WERI-Rb-1 (cell line): Measurements from ENCODE around the gene MGLL.

Experiments
- DNase-seq: peaks from one replicate; pipeline ENCODE4 v3.0.0-alpha.2; 2020
- H3K27ac ChIP-seq: fragments of 250-450 bp; sonication (Bioruptor Pico); 2 replicates; pipeline ENCODE4 v1.5.1; 2020; ENCODE audit warnings: mild to moderate bottlenecking, moderate library complexity
- H3K27me3 ChIP-seq: fragments of 250-450 bp; sonication (Bioruptor Pico); 2 replicates; pipeline ENCODE4 v1.5.1; 2021; ENCODE audit warnings: mild to moderate bottlenecking, low read depth, moderate library complexity; ENCODE audit not compliant: insufficient read depth, severe bottlenecking
- H3K36me3 ChIP-seq: fragments of 250-450 bp; sonication (Bioruptor Pico); 2 replicates; pipeline ENCODE4 v1.5.1; 2020; ENCODE audit warnings: mild to moderate bottlenecking, moderate library complexity
- H3K4me3 ChIP-seq: 2 replicates; pipeline ENCODE4 v1.5.1; 2011; ENCODE audit warnings: low read depth, mild to moderate bottlenecking, control low read depth, low read length
- H3K9me3 ChIP-seq: fragments of 250-450 bp; sonication (Bioruptor Pico); 2 replicates; pipeline ENCODE4 v1.5.1; 2021; ENCODE audit warnings: mild to moderate bottlenecking, moderate library complexity; ENCODE audit not compliant: severe bottlenecking
- CTCF ChIP-seq: IDR thresholded peaks from 2 replicates; pipeline ENCODE4 v1.5.1; 2011; ENCODE audit warnings: low read depth, mild to moderate bottlenecking, control low read depth, inconsistent platforms, low read length

Gene MGLL

GRCh38 chr3:127747066-127747465, 75.2 kb downstream of the MGLL start:
- no peak for DNase-seq
- Histone ChIP-seq H3K4me3 (no peak overlapping the region), H3K9me3 (no peaks in the 10 kb centered on the region), H3K36me3 (no peaks in the 10 kb centered on the region), H3K27me3 (no peaks in the 10 kb centered on the region), H3K27ac (no peak overlapping the region)
- no peak for TF ChIP-seq CTCF

- no peaks in the 10 kb centered on the region for H3K36me3 ChIP-seq
- H3K9me3 ChIP-seq = no peaks in the 10 kb centered on the region
- 0 out of 2 replicates have a peak, but pooled peaks have one; percentile 36 for TF ChIP-seq CTCF
- H3K4me3 ChIP-seq = no peak overlapping the region
- no peaks in the 10 kb centered on the region for H3K27me3 ChIP-seq
- no peak for DNase-seq
- H3K27ac ChIP-seq = no peak overlapping the region
Observed at GRCh38 chr3:127746400-127747057, 75.8 kb downstream of the MGLL start.

GRCh38 chr3:127745656-127746399, 76.5 kb downstream of the MGLL start:
- DNase-seq = no peak
- no peak overlapping the region for H3K27ac ChIP-seq
- no peaks in the 10 kb centered on the region for H3K27me3 ChIP-seq
- no peaks in the 10 kb centered on the region for H3K9me3 ChIP-seq
- H3K36me3 ChIP-seq = no peaks in the 10 kb centered on the region
- no peak for TF ChIP-seq CTCF
- H3K4me3 ChIP-seq = no peak overlapping the region

GRCh38 chr3:127744875-127745274, 77.4 kb downstream of the MGLL start:
- Histone ChIP-seq H3K27me3 (no peaks in the 10 kb centered on the region), H3K27ac (no peak overlapping the region), H3K36me3 (no peaks in the 10 kb centered on the region), H3K4me3 (no peak overlapping the region), H3K9me3 (no peaks in the 10 kb centered on the region)
- no peak for TF ChIP-seq CTCF
- DNase-seq = no peak

- no peaks in the 10 kb centered on the region for H3K27me3 ChIP-seq
- no peak for DNase-seq
- no peak for TF ChIP-seq CTCF
Observed at GRCh38 chr3:127744253-127744815, 78.0 kb downstream of the MGLL start.

More at GRCh38 chr3:127744253-127744815, 78.0 kb downstream of the MGLL start:
- no peak overlapping the region for H3K27ac ChIP-seq
- no peaks in the 10 kb centered on the region for H3K9me3 ChIP-seq
- H3K4me3 ChIP-seq = no peak overlapping the region
- no peaks in the 10 kb centered on the region for H3K36me3 ChIP-seq
